OCI-LY1 (cell line): Measurements from ENCODE around the gene FTCDNL1.

Experiments
- H2AFZ ChIP-seq: fragments of 200-600 bp; sonication (generic), shearing (Covaris generic); 2 replicates; pipeline ENCODE4 v1.6.0; 2014; ENCODE audit warnings: antibody characterized with exemption, mild to moderate bottlenecking, low read length
- H3F3A ChIP-seq: fragments of 200-600 bp; sonication (generic), shearing (Covaris generic); 2 replicates; pipeline ENCODE4 v1.6.0; 2014; ENCODE audit warnings: mild to moderate bottlenecking, antibody characterized with exemption, low read length, moderate library complexity; ENCODE audit not compliant: insufficient read depth
- H3K27ac ChIP-seq: fragments of 200-600 bp; sonication (generic); 2 replicates; pipeline ENCODE4 v1.5.1; 2014; ENCODE audit warnings: low read length, mixed run types, mild to moderate bottlenecking, low read depth; ENCODE audit not compliant: poor library complexity, severe bottlenecking
- H3K27me3 ChIP-seq: fragments of 200-600 bp; sonication (generic); 2 replicates; pipeline ENCODE4 v1.6.0; 2014; ENCODE audit warnings: antibody characterized with exemption, mild to moderate bottlenecking, low read length, moderate library complexity; ENCODE audit not compliant: insufficient read depth
- H3K36me3 ChIP-seq: fragments of 200-600 bp; sonication (generic); 2 replicates; pipeline ENCODE4 v1.6.1; 2014; ENCODE audit warnings: mild to moderate bottlenecking, antibody characterized with exemption, low read length, moderate library complexity, mixed read lengths; ENCODE audit not compliant: insufficient read depth
- H3K4me1 ChIP-seq: fragments of 200-600 bp; sonication (generic); 2 replicates; pipeline ENCODE4 v1.5.1; 2014; ENCODE audit warnings: mild to moderate bottlenecking, low read length, moderate library complexity; ENCODE audit not compliant: insufficient read depth, severe bottlenecking
- H3K4me2 ChIP-seq: fragments of 200-600 bp; sonication (generic), shearing (Covaris generic); 2 replicates; pipeline ENCODE4 v1.6.1; 2014; ENCODE audit warnings: low read length
- H3K4me3 ChIP-seq: fragments of 200-600 bp; sonication (generic); 2 replicates; pipeline ENCODE4 v1.5.1; 2014; ENCODE audit warnings: low read length, low read depth, mild to moderate bottlenecking, mixed read lengths; ENCODE audit not compliant: poor library complexity, severe bottlenecking
- H3K79me2 ChIP-seq: fragments of 200-600 bp; shearing (Covaris generic); 2 replicates; pipeline ENCODE4 v1.6.1; 2016; ENCODE audit warnings: mixed run types, low read length, mixed read lengths; ENCODE audit not compliant: insufficient read depth
- H3K9ac ChIP-seq: fragments of 200-600 bp; sonication (generic), shearing (Covaris generic); 2 replicates; pipeline ENCODE4 v1.6.1; 2014; ENCODE audit warnings: mild to moderate bottlenecking, low read length, mixed read lengths
- H3K9me2 ChIP-seq: fragments of 200-600 bp; sonication (generic), shearing (Covaris generic); 2 replicates; pipeline ENCODE4 v1.6.1; 2014; ENCODE audit warnings: low read depth, mild to moderate bottlenecking, low read length, mixed read lengths
- H3K9me3 ChIP-seq: fragments of 200-600 bp; shearing (Covaris generic); 2 replicates; pipeline ENCODE4 v1.6.1; 2014; ENCODE audit warnings: low read length, mixed read lengths
- H4K20me1 ChIP-seq: fragments of 200-600 bp; sonication (generic), shearing (Covaris generic); 2 replicates; pipeline ENCODE4 v1.6.0; 2016; ENCODE audit warnings: mild to moderate bottlenecking, low read length; ENCODE audit not compliant: insufficient read depth
- EZH2 ChIP-seq: fragments of 200-600 bp; sonication (generic), shearing (Covaris generic); IDR thresholded peaks from 2 replicates; pipeline ENCODE4 v1.8.0; 2017; ENCODE audit warnings: borderline replicate concordance, mixed run types, mild to moderate bottlenecking, antibody characterized with exemption, low read length, moderate library complexity, mixed read lengths
- TF ChIP-seq, protein P1 (sequence below): fragments of 200-600 bp; sonication (generic), shearing (Covaris generic); IDR thresholded peaks from 2 replicates; pipeline ENCODE4 v1.5.1; 2017; ENCODE audit warnings: mild to moderate bottlenecking, antibody characterized with exemption, low read length, moderate library complexity, mixed read lengths

FTCDNL1 gene

DNA sequence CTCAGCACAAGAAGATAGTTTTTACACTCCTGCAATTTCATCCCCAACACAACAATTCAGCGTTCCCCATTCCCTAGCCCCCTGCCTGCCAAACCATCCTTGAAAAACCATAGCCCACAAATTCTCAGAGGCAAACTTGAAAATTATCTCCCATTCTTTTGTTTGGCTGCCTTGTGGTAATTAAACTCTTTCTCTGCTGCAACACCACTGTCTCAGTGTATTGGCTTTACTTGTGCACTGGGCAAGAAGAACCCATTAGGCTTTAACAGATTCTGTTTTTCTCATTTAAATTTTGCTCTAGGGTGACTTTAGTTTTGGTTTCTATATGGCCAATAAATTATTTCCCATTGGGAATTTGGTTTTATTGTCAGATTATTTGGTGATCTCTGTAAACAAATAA is 23.2 kb upstream of the FTCDNL1 start:
- H3K36me3 ChIP-seq, result no peaks in the 10 kb centered on the region
- no peaks in the 10 kb centered on the region for H3F3A ChIP-seq
- H4K20me1 ChIP-seq, result no peaks in the 10 kb centered on the region
- H3K9me2 ChIP-seq, result no peaks in the 10 kb centered on the region
- no peak overlapping the region for H3K9ac ChIP-seq
- peaks cover 4% of the 10 kb centered on the region; the same call in 1 of the 2 replicates for H3K9me3 ChIP-seq
- H3K4me1 ChIP-seq, result no peaks in the 10 kb centered on the region
- TF ChIP-seq EZH2, result no peak
- TF ChIP-seq, protein P1, sequence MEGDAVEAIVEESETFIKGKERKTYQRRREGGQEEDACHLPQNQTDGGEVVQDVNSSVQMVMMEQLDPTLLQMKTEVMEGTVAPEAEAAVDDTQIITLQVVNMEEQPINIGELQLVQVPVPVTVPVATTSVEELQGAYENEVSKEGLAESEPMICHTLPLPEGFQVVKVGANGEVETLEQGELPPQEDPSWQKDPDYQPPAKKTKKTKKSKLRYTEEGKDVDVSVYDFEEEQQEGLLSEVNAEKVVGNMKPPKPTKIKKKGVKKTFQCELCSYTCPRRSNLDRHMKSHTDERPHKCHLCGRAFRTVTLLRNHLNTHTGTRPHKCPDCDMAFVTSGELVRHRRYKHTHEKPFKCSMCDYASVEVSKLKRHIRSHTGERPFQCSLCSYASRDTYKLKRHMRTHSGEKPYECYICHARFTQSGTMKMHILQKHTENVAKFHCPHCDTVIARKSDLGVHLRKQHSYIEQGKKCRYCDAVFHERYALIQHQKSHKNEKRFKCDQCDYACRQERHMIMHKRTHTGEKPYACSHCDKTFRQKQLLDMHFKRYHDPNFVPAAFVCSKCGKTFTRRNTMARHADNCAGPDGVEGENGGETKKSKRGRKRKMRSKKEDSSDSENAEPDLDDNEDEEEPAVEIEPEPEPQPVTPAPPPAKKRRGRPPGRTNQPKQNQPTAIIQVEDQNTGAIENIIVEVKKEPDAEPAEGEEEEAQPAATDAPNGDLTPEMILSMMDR, result no peak
- no peak overlapping the region for H3K27ac ChIP-seq
- H3K4me2 ChIP-seq, result no peak overlapping the region
- H3K79me2 ChIP-seq, result no peaks in the 10 kb centered on the region
- H3K27me3 ChIP-seq, result no peaks in the 10 kb centered on the region
- H3K4me3 ChIP-seq, result no peak overlapping the region
- H2AFZ ChIP-seq, result no peak overlapping the region

DNA sequence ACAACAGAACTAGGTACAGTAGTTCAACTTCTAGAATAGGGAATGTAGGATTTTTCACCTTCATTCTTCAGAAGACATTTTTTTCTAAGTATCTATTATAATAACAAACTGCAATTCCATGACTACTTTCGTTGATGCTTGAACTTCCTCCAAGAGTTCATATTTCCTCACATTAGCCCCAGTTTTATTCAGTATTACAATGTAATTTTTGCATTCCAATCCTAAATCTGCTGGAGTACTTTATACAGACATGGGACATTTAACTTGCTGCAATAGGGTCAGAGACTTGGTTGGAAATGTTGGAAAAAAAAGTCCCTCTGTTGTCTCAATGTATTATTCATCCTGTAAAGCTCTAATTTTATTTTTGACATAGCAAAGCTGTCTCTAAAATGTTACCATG is 19.6 kb upstream of the FTCDNL1 start:
- H3K27me3 ChIP-seq, result no peaks in the 10 kb centered on the region
- no peak overlapping the region for H3K4me2 ChIP-seq
- peaks cover 4% of the 10 kb centered on the region; the same call in 1 of the 2 replicates for H3K9me3 ChIP-seq
- no peaks in the 10 kb centered on the region for H3K4me1 ChIP-seq
- no peaks in the 10 kb centered on the region for H3K9me2 ChIP-seq
- H3K36me3 ChIP-seq, result no peaks in the 10 kb centered on the region
- no peak for TF ChIP-seq EZH2
- TF ChIP-seq, protein P1, result no peak
- no peaks in the 10 kb centered on the region for H3K79me2 ChIP-seq
- no peak overlapping the region for H2AFZ ChIP-seq
- no peaks in the 10 kb centered on the region for H4K20me1 ChIP-seq
- H3K9ac ChIP-seq, result no peak overlapping the region
- no peak overlapping the region for H3K4me3 ChIP-seq
- H3K27ac ChIP-seq, result no peak overlapping the region
- H3F3A ChIP-seq, result no peaks in the 10 kb centered on the region

DNA sequence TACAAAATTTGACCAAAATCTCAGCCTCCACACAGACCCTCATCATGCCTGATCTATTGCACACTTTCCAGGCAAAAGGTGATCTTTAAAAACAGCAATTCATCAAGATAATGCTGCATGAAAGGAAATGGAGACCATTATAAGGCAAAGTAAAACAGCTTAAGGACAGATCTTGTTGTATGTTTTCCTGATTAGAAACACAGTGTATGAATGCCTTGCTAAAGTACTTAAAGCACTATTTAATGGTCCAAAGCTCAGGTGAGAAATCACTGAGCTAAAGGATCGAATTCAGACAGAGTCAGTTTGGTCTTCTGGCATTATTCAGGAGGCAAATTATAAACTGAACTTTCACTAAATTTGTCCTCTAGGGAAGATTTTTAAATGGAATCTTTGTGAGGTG is 18.7 kb upstream of the FTCDNL1 start:
- Histone ChIP-seq H3K79me2 (no peaks in the 10 kb centered on the region), H3K4me3 (no peak overlapping the region), H3K9ac (no peak overlapping the region), H3K27ac (no peak overlapping the region), H3F3A (no peaks in the 10 kb centered on the region), H3K4me2 (no peak overlapping the region), H3K4me1 (no peaks in the 10 kb centered on the region), H4K20me1 (no peaks in the 10 kb centered on the region), H2AFZ (no peak overlapping the region), H3K9me2 (no peaks in the 10 kb centered on the region), H3K9me3 (peaks cover 4% of the 10 kb centered on the region; the same call in 1 of the 2 replicates), H3K36me3 (no peaks in the 10 kb centered on the region), H3K27me3 (no peaks in the 10 kb centered on the region)
- TF ChIP-seq EZH2, result no peak
- TF ChIP-seq, protein P1, result no peak
